GM04504 (cell line): ENCODE measurements around the gene RNGTT.
"Not testable (repeated sequence)": the region's sequence is repeated elsewhere in the genome, so short reads cannot be mapped to it uniquely, and the experiment has no call there.

Experiments
- DNase-seq: peaks from one replicate; pipeline ENCODE4 v3.0.0-alpha.2; 2012; ENCODE audit warnings: low read depth

RNGTT gene

GRCh38 chr6:88963139-88964090, at the start of gene RNGTT:
TSS of gene RNGTT (minus strand) at chr6:88963618. CDS start at chr6:88963409, 209 bp downstream.
- DNase-seq = peak; percentile 95

GRCh38 chr6:89011436-89011835, 48.0 kb upstream of the RNGTT start:
- no peak for DNase-seq

GRCh38 chr6:89010825-89011224, 47.4 kb upstream of the RNGTT start:
- DNase-seq = no peak

- no peak for DNase-seq
Measured at GRCh38 chr6:89009624-89010059, 46.2 kb upstream of the RNGTT start.

GRCh38 chr6:89008815-89009374, 45.5 kb upstream of the RNGTT start:
- no peak for DNase-seq

- DNase-seq = no peak
Measured at GRCh38 chr6:89008001-89008814, 44.8 kb upstream of the RNGTT start.

GRCh38 chr6:89007209-89008000, 44.0 kb upstream of the RNGTT start:
- no peak for DNase-seq

GRCh38 chr6:89002523-89002922, 39.1 kb upstream of the RNGTT start:
- no peak for DNase-seq

GRCh38 chr6:88997327-88997726, 33.9 kb upstream of the RNGTT start:
- DNase-seq = no peak

GRCh38 chr6:88992741-88993552, 29.5 kb upstream of the RNGTT start:
- DNase-seq = no peak

- no peak for DNase-seq
Measured at GRCh38 chr6:88989215-88989614, 25.8 kb upstream of the RNGTT start.

- DNase-seq = no peak
Measured at GRCh38 chr6:88987922-88988321, 24.5 kb upstream of the RNGTT start.

GRCh38 chr6:88985901-88986300, 22.5 kb upstream of the RNGTT start:
- DNase-seq = no peak

GRCh38 chr6:88984606-88985005, 21.2 kb upstream of the RNGTT start:
- DNase-seq = no peak

- no peak for DNase-seq
Measured at GRCh38 chr6:88984152-88984551, 20.7 kb upstream of the RNGTT start.

GRCh38 chr6:88983532-88983931, 20.1 kb upstream of the RNGTT start:
- no peak for DNase-seq

- not testable (repeated sequence) for DNase-seq
Measured at GRCh38 chr6:88983129-88983528, 19.7 kb upstream of the RNGTT start.

- DNase-seq = peak; percentile 62
Measured at GRCh38 chr6:88982720-88983119, 19.3 kb upstream of the RNGTT start.

GRCh38 chr6:88975369-88975768, 12.0 kb upstream of the RNGTT start:
- DNase-seq = no peak

GRCh38 chr6:88972504-88973423, 9.3 kb upstream of the RNGTT start:
- DNase-seq = no peak
